DND-41 (cell line): ENCODE results near the gene DST.

Source experiments
- ATAC-seq: fragments of 200-7000 bp; cut with Tn5 transposase; 3 replicates; pipeline ENCODE4 v1.9.1; 2021; ENCODE audit warnings: low read depth; ENCODE audit not compliant: insufficient read depth
- DNase-seq: peaks from one replicate; pipeline ENCODE4 v3.0.0-alpha.2; 2020
- H2AFZ ChIP-seq: 2 replicates; pipeline ENCODE4 v1.6.0; 2012; ENCODE audit warnings: low read depth, low read length
- H3K27ac ChIP-seq: 2 replicates; pipeline ENCODE4 v1.5.1; 2012; ENCODE audit warnings: low read length, inconsistent platforms
- H3K27me3 ChIP-seq: fragments of 200-600 bp; sonication (generic); 2 replicates; pipeline ENCODE4 v1.6.0; 2012; ENCODE audit warnings: low read length, mild to moderate bottlenecking, inconsistent platforms; ENCODE audit not compliant: insufficient read depth, poor library complexity
- H3K36me3 ChIP-seq: 2 replicates; pipeline ENCODE4 v1.5.1; 2012; ENCODE audit warnings: low read length, inconsistent platforms; ENCODE audit not compliant: insufficient read depth
- H3K4me1 ChIP-seq: 2 replicates; pipeline ENCODE4 v1.5.1; 2012; ENCODE audit warnings: mild to moderate bottlenecking, low read length; ENCODE audit not compliant: insufficient read depth
- H3K4me2 ChIP-seq: 2 replicates; pipeline ENCODE4 v1.6.0; 2012; ENCODE audit warnings: mild to moderate bottlenecking, moderate library complexity, low read length, inconsistent platforms; ENCODE audit not compliant: insufficient read depth
- H3K4me3 ChIP-seq, 2 experiments: fragments of 200-600 bp in 1 of 2; shearing (Covaris generic) in 1 of 2; 2 replicates each; pipeline ENCODE4 v1.5.1; 2012 to 2016; ENCODE audit warnings: inconsistent platforms in 2 of 2, low read length in 2 of 2, mild to moderate bottlenecking in 2 of 2, low read depth in 1 of 2, moderate library complexity in 1 of 2
- H3K79me2 ChIP-seq: 2 replicates; pipeline ENCODE4 v1.6.0; 2012; ENCODE audit warnings: low read length, inconsistent platforms; ENCODE audit not compliant: insufficient read depth
- H3K9ac ChIP-seq: 2 replicates; pipeline ENCODE4 v1.6.0; 2012; ENCODE audit warnings: low read depth, mild to moderate bottlenecking, inconsistent platforms, low read length, moderate library complexity
- H3K9me3 ChIP-seq: 2 replicates; pipeline ENCODE4 v1.5.1; 2012; ENCODE audit warnings: low read length, moderate library complexity, mild to moderate bottlenecking, inconsistent platforms; ENCODE audit not compliant: insufficient read depth, severe bottlenecking
- H4K20me1 ChIP-seq: 2 replicates; pipeline ENCODE4 v1.6.0; 2012; ENCODE audit warnings: low read length; ENCODE audit not compliant: insufficient read depth
- EZH2 ChIP-seq: IDR thresholded peaks from 3 replicates; pipeline ENCODE4 v1.6.1; 2012; ENCODE audit warnings: borderline replicate concordance, low read depth, mild to moderate bottlenecking, moderate library complexity, low read length, inconsistent platforms; ENCODE audit not compliant: severe bottlenecking
- TF ChIP-seq, protein P1 (sequence below): IDR thresholded peaks from 2 replicates; pipeline ENCODE4 v1.5.1; 2012; ENCODE audit warnings: borderline replicate concordance, low read length, moderate library complexity, mild to moderate bottlenecking; ENCODE audit not compliant: poor library complexity, severe bottlenecking; ENCODE audit errors: extremely low read depth

DST gene

DNA sequence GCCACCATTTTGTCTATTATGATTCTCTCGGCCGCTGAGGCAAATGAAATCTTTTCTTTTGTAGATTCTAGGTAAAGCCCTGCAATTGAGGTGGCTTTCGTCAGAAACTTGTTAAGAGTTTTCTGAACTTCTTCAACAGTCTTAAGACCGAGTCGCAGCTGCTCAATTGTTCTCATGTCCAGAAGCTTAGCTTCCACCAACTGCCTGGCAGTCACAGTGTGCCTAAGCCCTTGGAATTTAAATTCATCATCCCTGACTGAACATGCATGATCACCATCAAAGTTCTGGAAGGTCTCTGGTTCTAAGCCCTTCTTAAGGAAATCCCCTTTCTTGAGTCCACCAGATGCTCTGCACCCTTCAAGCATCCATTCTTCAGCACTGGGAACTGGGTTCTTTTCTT, 25.7 kb downstream of the DST start:
- H3K36me3 ChIP-seq = no peaks in the 10 kb centered on the region

DNA sequence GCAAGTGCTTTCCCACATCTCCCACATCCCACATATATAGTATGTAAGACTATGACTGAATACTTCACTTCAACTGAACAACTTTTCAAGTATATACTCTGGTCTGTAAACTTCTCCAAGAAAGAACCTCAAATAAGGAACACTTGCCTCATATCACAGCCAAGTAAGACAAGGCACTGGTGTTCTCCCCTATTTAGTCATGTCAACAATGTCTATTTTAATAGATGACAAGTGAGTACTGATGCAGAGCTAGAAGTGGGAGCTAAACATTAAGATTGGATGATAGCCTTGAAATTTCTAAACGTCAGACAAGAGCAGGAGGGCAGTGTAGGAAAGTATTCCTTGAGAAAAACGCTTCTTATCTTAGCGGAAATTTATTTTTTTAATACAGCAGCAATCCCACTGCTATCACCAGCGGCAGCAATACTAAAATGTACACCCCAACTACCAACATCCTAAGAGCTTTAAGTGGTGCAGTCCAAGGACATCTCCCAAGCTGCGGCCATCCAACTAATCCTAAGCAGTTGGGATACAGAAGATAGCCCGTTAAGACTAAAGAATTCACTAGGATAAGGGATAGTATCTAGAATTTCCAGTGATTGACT, 29.3 kb downstream of the DST start:
- H3K4me1 ChIP-seq = no peaks in the 10 kb centered on the region
- H3K4me3 ChIP-seq = no peak overlapping the region
- no peak for DNase-seq
- TF ChIP-seq, protein P1, sequence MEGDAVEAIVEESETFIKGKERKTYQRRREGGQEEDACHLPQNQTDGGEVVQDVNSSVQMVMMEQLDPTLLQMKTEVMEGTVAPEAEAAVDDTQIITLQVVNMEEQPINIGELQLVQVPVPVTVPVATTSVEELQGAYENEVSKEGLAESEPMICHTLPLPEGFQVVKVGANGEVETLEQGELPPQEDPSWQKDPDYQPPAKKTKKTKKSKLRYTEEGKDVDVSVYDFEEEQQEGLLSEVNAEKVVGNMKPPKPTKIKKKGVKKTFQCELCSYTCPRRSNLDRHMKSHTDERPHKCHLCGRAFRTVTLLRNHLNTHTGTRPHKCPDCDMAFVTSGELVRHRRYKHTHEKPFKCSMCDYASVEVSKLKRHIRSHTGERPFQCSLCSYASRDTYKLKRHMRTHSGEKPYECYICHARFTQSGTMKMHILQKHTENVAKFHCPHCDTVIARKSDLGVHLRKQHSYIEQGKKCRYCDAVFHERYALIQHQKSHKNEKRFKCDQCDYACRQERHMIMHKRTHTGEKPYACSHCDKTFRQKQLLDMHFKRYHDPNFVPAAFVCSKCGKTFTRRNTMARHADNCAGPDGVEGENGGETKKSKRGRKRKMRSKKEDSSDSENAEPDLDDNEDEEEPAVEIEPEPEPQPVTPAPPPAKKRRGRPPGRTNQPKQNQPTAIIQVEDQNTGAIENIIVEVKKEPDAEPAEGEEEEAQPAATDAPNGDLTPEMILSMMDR = no peak
- TF ChIP-seq EZH2 = no peak
- no peaks in the 10 kb centered on the region for H3K36me3 ChIP-seq
- ATAC-seq = no peak
- H3K9me3 ChIP-seq = no peaks in the 10 kb centered on the region
- H3K27me3 ChIP-seq = peaks cover 5% of the 10 kb centered on the region
- H3K27ac ChIP-seq = no peak overlapping the region
- no peak overlapping the region for H3K9ac ChIP-seq
- no peaks in the 10 kb centered on the region for H3K79me2 ChIP-seq
- no peak overlapping the region for H3K4me2 ChIP-seq
- no peaks in the 10 kb centered on the region for H4K20me1 ChIP-seq
- H2AFZ ChIP-seq = no peak overlapping the region

More for the DNA sequence above, 25.7 kb downstream of the DST start:
- no peak overlapping the region for H3K9ac ChIP-seq
- no peaks in the 10 kb centered on the region for H3K79me2 ChIP-seq
- no peak overlapping the region for H3K27ac ChIP-seq
- H4K20me1 ChIP-seq = no peaks in the 10 kb centered on the region
- no peak overlapping the region for H3K4me2 ChIP-seq
- no peak overlapping the region for H3K4me3 ChIP-seq
- H2AFZ ChIP-seq = no peak overlapping the region
- peaks cover 1% of the 10 kb centered on the region for H3K27me3 ChIP-seq
- no peaks in the 10 kb centered on the region for H3K9me3 ChIP-seq
- no peaks in the 10 kb centered on the region for H3K4me1 ChIP-seq
- no peak for ATAC-seq
- no peak for TF ChIP-seq EZH2
- TF ChIP-seq, protein P1 = no peak
- no peak for DNase-seq

DNA sequence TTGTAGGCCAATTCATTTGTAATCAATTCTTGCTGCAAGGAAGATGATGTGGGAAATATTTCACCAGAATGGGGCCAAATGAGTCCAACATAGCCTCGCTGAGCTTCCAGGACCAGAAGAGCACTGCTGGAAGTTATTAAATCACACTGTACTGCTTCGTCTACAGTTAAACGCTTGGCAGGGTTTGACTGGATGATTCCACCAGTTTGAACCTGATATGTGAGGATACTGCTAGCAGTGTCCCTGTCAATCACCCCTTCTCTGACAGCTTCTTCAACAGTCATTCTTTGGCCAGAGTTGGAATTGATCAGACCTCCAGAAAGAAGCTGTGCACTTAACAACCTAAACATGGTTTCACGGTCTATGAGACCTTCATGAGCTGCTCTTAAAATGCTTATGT, 34.4 kb downstream of the DST start:
- no peak overlapping the region for H3K27ac ChIP-seq
- H3K4me3 ChIP-seq = no peak overlapping the region
- H3K27me3 ChIP-seq = peaks cover 5% of the 10 kb centered on the region
- H3K4me1 ChIP-seq = no peaks in the 10 kb centered on the region
- H3K36me3 ChIP-seq = no peaks in the 10 kb centered on the region
- H3K9ac ChIP-seq = no peak overlapping the region
- TF ChIP-seq, protein P1 = no peak
- TF ChIP-seq EZH2 = no peak
- no peaks in the 10 kb centered on the region for H3K9me3 ChIP-seq
- DNase-seq (no peak), ATAC-seq (no peak)
- no peaks in the 10 kb centered on the region for H3K79me2 ChIP-seq
- H2AFZ ChIP-seq = no peak overlapping the region
- no peak overlapping the region for H3K4me2 ChIP-seq
- no peaks in the 10 kb centered on the region for H4K20me1 ChIP-seq
